HG03342 (cell line): Measurements from ENCODE around the gene MEIKIN.

ENCODE experiments used
- ATAC-seq: cut with Tn5 transposase; IDR thresholded peaks from one replicate; pipeline ENCODE4 v1.9.1; 2021; ENCODE audit warnings: mild to moderate bottlenecking, moderate library complexity; ENCODE audit not compliant: unreplicated experiment

The MEIKIN gene

DNA sequence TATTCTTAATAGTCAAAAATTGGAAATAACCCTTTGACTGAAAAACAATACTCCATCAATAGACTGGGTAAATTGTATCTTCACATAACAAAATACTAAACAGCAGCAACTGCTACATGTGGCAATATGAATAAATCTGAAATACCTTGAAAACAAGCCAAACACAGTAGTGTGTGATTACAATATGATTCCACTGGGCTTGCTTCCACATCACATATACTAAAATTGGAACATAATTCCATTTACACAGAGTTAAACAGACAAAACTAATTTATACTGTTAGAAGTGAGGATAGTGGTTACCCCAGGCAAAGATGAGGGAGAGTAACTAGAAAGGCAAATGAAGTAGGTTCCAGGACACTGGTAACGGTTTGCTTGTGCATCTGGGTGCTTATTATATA, 169.0 kb downstream of the MEIKIN start:
- ATAC-seq: no peak

DNA sequence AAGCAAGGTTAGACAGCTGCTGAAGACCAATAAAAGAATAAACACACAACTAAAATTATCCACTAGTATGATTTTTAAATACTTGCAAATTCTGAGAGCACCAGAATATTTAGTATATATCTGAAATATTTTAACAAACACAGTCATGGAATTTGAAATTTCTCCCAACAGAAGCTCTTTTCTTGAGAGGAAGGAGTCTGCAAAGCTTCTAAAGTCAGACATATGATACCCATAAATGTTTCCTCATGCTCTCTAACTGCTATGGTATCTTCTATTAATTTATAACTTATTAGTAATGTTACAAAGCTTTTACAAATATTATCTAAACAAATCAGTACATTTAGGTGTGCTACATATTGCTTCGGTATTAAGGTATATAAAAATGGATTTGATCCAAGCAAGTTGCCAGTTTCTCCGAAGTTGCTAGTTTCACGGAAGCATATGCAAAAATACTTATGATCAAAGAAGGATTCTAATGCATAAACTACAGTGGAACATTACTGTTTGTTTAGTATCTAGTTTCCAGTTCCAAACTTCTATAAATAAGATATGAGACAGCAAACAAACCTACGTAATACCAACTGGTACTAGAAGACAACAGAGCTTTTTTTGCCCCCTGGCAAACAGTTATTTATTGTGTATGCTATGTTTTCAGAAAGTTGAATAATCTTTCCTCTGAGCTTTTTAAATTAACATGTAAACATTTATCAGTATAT, 170.7 kb downstream of the MEIKIN start:
- ATAC-seq: no peak

DNA sequence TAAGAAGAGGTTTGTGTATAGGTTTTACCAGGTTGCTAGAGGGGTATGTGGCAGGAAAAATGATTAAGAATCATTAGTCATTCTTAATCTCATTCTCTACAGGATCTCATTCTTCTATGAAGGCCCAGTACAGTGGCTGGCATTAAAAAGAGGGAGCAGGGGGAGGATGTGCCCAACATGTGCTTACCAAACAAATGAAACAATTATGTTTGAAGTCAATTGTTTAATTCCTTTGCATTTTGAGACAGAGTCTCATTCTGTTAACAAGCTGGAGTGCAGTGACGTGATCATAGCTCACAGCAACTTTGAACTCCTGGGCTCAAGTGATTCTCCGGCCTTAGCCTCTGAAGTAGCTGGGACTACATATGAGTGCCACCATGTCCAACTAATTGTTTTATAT, 171.7 kb downstream of the MEIKIN start:
- ATAC-seq: no peak

DNA sequence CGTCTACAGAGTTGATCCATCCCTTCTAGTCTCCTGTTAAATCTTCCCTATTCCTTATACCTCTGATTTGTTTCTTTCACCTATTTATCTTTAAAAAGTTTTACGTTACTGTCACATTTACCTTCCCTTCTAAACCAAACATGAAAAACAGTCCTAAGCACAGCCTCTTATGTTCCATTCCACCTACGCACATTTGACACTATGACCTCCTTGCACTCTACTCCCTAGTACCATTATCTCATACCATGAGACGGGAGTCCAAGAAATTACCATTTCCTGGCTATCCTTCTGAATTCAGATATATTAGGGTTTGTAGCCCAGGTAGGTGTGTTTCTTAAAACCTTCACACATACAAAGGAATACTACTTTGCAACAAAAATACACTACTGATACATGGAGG, 173.8 kb downstream of the MEIKIN start:
- no peak for ATAC-seq

DNA sequence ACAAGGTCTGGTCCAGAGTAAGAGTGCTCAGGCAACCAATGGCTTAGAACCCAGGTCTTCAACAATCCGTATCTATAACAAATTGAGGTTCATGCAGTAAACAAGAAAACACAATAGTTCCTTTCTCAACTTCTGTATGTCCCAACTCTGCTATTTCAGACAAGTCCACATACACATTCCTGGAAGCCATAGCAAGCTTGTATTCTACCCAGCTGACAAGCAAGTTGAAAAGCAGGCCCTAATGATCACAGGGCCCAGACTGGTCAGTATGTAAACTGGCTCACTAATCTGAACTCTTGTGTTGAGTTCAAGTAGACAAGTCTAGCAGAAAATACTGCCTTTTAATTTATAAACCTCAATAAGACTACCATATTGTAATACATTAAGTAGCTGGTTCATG, 175.5 kb downstream of the MEIKIN start:
- ATAC-seq: no peak

DNA sequence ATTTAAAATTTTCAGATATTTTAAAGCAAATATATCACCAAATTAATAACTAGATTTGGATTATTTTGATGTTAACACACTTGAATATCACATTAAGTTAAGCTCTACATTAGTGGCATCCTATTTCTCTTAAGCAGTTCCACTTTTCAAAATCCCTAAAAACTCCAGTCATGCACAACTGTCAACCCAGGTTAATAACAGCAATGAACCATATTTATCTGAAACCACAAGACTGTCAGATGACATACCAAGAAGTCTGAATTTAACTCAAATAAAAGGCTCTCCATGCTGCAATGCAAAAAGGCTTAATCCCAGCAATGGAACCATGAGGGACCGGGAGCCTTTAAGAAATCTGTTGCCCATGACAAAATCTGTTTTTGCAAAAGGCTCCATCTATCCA, 176.1 kb downstream of the MEIKIN start:
- ATAC-seq: no peak

DNA sequence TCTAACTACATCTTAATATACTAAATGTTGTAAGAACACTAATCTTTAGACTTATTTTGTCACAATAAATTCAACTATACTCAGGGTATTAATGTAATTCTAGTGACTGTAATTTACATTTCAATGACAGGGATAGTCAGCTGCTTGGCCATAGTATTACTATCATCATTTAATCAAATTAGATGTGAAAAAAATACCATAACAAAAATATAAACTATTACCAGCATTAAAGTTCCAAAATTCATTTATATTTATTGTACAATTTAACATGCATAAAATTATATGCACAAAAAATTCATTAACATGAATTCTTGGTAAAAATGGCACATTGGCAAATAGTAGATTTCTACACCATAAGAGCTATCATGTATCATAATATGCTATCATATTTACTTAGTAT, 177.6 kb downstream of the MEIKIN start:
- no peak for ATAC-seq

DNA sequence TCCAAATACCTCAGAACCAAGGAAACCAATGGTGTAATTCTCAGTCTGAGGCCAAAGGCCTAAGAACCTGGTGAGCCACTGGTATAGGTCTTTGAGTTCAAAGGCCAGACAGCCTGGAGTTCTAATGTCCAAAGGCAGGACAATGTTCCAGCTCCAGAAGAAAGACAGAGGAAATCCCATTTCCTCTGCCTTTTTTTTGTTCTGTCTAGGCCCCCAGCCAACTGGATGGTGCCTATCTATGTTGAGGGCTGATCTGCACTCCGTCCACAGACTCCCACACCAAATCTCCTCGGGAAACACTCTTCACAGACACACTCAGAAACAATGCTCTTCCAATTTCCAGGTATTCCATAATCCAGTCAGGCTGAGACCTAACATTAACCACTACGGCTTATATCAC, 178.8 kb downstream of the MEIKIN start:
- no peak for ATAC-seq

DNA sequence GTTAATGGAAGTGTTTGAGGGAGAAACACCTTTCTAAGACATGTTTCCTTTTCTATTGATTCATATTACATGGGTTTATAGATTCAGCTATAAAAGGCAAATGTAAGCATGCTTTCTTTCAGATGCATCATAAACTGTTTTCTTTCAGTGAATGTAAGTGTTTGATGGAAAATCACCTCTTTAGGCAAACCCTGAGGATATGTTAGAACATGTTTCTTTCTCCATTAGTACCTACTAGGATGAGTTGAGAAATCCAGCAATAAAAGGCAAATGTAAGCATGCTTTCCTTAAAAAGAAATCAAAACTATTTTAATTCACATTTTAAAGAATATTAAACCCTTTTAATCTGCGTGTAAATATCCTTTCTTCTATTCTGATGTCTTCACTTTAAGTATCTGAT, 180.2 kb downstream of the MEIKIN start:
- ATAC-seq: no peak

DNA sequence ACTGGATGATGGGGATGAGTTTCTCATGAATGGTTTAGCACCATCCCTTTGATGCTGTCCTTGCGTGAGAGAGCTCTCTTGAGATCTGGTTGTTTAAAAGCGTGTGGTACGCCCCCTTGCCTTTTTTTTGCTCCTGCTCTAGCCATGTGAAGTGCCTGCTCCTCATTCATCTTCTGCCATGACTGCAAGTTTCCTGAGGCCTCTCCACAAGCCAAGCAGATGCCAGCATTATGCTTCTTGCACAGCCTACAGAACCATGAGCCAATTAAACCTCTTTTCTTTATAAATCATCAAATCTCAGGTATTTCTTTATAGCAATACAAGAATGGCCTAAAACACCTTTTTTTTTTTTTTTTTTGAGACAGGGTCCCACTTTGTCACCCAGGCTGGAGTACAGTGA, 181.5 kb downstream of the MEIKIN start:
- no peak for ATAC-seq

DNA sequence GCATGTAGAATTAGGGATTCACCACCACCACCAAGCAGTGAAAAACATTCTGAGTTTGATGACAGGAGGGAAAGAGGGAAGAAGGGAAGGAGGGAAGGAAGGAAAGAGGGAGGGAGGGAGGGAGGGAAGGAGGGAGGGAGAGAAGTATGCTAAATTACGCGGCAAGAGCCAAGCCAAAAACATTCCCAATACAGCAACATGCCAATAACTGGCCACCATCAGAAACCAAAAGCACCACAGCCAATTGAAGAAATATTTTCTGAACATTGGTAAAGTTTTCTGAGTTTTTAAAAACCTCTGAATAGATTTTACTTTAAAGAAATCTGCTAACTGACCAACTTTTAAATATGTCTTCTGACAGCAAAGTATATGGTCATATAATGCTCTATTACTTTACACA, 184.7 kb downstream of the MEIKIN start:
- no peak for ATAC-seq

DNA sequence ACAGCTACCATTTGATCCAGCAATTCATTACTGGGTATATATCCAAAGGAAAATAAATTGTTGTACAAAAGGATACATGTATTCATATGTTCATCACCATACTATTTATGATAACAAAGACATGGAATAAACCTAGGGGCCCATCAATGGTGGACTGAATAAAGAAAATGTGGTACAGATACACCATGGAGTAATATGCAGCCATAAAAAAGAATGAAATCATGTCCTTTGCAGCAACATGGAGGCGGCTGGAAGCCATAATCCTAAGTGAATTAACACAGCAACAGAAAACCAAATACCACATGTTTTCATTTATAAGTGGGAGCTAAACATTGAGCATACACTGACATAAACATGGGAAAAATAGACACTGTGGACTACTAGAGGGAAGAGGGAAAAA, 185.8 kb downstream of the MEIKIN start:
- no peak for ATAC-seq

DNA sequence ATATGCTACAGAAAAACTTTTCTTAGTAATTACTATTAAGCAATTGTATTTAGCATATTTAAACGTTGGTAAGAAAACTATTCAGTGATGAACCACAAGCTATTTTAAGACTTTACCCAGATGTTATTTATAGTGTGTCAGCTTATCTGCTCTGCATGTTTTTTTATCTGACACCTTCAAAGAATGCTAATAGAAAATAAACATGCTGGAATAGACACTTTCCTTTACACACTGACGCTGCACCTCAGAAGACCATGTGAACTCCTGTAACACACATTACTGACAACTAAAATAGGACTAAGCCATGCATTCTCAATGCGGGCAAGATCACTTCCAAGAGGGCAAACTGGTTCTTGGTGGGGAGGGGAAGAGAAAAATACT, 187.0 kb downstream of the MEIKIN start:
- no peak for ATAC-seq

DNA sequence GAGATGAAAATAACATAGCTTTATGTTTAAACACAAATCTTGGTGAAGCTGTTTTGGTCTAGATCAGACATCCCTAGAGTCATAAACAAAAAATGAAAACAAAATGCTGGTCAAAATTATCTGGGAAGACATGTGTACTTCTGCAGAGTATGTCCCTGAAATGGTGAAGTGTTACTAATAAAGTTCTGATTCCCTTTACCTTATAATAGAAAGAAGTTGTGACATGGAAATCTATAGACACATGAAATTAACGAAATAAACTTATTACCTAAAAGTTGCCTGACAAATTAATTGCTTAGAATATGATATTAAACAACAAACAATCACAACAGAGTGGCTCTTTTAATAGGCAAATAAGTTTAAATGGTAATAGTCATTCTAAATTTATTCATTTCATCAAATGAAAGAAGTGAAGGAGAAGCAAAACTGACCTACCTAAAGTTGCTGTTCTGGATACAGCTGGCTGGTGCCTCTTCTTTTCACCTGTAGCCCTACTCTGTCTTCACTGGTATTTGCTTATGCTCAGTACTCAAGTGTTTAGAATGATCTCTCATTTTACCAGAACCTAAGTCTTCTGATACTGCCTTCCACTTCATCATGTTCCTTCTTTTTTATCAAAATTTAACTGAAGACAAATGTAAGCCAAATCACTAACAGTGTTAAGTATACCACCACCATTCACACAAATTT, 187.5 kb downstream of the MEIKIN start:
- no peak for ATAC-seq
